ENCODE results near the gene OSMR. TPM values are rescaled to one million over a fixed set of nuclear protein-coding genes. Genes with fewer than 3 reads are reported as not detected.

OSMR gene
- total RNA-seq = not detected
- under 1 TPM in 2 of 3 donors, not detected in 1; 0.13 to 0.18 TPM for polyA plus RNA-seq
- total RNA-seq = 0 to 0.08 (median 0) reads per million in 6 experiments

DNA sequence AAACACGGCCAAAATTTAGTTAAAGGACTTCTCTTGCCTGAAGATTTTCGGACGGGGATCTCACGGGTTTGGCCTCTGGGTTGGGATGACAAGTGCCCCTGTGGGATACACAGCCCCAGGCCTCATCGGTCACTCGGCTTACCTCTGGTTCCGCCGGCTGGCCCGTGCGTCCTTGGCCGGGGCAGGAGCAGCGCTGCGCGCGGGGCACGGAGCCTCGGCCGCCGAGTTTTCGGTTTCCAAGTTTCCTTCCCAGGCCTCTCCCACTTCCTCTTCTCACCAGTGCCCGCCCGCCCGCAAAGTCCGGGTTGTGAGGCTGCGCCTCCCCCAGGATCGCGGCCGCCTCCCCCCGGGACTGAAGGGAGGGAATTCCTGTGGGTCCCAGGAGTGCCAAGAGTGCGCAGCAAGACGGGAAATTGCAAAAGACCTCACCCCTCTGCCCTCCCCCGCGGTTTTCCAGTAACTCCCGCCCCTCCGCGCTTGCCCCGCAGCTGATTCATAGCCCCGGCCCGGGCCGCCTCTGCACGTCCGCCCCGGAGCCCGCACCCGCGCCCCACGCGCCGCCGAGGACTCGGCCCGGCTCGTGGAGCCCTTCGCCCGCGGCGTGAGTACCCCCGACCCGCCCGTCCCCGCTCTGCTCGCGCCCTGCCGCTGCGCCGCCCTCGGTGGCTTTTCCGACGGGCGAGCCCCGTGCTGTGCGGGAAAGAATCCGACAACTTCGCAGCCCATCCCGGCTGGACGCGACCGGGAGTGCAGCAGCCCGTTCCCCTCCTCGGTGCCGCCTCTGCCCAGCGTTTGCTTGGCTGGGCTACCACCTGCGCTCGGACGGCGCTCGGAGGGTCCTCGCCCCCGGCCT lies at the start of gene OSMR:
OSMR (plus strand) TSS at position 487 of the 853 bp plus-strand sequence. CDS start 23,033 bp downstream, outside the sequence.
- POLR2A ChIA-PET = no interaction called here
- peaks cover 37 to 81% (median 59%) of the 10 kb centered on the region in 5 donors for H3K27me3 Mint-ChIP-seq
- H3K4me3 Mint-ChIP-seq = peak within 1 kb of the TSS; percentile 42 to 85 (median 64)
- H3K36me3 Mint-ChIP-seq = peaks cover 0 to 5% (median 1%) of the 10 kb centered on the region in 3 donors
- peaks cover 0 to 10% (median 0%) of the 10 kb centered on the region in 9 donors for H3K9me3 Mint-ChIP-seq
- no peak for ATAC-seq
- H3K4me1 Mint-ChIP-seq = peaks cover 4 to 14% (median 8%) of the 10 kb centered on the region in 4 donors
- DNase-seq = no peak
- no peak within 1 kb of the TSS for H3K27ac Mint-ChIP-seq

DNA sequence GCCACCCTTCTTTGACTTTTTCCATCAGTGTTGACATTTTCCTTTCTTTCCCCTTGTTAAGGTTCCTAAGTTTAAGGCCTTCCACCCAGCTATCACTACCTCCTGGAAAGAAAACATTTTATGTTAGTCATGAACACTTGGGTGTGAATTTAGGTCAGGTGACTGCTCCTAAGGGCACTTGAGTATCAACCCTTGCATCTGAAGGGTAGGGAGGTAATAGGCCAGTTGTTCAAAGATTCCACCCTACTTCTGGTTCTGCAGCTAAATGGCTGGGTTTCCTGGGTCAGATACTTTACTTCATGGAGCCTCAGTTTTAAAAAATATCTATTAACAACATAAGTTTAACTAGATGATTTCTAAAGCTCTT lies 49.1 kb upstream of the OSMR start:
- POLR2A ChIA-PET = no interaction called here
- H3K9me3 Mint-ChIP-seq = peaks cover 0 to 2% (median 0%) of the 10 kb centered on the region in 9 donors
- H3K36me3 Mint-ChIP-seq = no peaks in the 10 kb centered on the region
- no peak overlapping the region for H3K27ac Mint-ChIP-seq
- ATAC-seq = no peak
- no peak for DNase-seq
- peaks cover 9 to 39% (median 19%) of the 10 kb centered on the region in 5 donors for H3K27me3 Mint-ChIP-seq
- H3K4me3 Mint-ChIP-seq = no peak overlapping the region
- H3K4me1 Mint-ChIP-seq = peaks cover 0 to 2% (median 0%) of the 10 kb centered on the region in 4 donors

DNA sequence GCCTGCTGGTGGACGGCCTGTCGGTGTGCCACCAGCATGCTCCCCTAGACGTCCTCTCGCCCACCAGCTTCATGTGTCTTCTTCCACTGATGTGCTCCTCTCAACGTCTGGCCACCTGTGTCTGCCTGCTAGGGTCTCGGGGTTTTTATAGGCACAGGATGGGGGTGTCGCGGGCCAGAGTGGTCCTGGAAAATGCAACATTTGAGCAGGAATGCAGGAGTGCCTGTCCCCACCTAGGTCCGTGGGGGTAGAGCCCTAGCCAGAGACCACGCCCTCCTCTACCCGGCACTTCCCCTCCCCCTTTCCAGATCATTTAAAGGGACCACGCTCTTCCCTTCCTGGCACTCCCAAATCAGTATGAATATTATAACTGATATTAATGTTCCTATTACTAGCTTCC lies 48.0 kb upstream of the OSMR start:
- Mint-ChIP-seq H3K27ac (no peak overlapping the region), H3K9me3 (peaks cover 0 to 2% (median 0%) of the 10 kb centered on the region in 9 donors), H3K36me3 (no peaks in the 10 kb centered on the region), H3K4me3 (no peak overlapping the region), H3K27me3 (peaks cover 5 to 37% (median 13%) of the 10 kb centered on the region in 5 donors), H3K4me1 (peaks cover 0 to 2% (median 0%) of the 10 kb centered on the region in 4 donors)
- DNase-seq = no peak
- no peak for ATAC-seq
- POLR2A ChIA-PET = no interaction called here

DNA sequence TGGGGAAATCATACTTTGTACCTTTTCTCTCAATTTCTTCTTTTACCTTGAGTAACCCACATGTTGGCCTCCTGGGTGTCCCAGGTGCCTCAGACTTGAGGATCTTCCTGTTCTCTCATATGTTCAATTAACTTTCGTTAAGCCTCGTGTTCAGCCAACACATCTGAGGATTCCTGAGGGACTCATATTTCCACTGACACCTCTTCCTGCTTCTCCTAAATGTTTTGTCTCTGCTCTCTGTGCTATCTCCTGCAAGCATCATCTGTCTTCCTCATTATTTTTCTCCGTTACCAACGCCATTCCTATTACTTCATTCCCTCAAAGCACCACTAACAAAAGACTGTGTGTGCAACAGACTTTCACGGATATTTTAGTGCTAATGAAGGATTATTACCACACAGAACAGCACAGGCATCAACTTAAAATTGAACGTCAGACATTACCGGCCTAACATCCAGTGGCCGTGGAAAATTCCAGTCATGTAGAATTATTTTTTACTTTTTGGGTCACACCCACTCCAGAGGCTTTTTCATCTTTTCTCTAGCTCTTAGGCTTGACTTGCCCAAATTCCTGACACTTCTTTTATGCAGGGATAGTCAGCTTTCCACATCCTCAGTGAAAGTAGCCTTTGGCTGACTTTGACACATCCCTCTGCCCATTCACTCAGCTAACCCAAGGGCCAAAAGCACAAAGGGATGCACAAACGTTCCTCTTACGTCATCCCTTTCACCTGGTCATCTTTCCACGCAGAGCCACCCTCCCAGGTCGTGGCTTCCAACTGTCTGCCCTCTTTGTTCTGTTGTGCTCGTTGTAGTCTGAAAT lies 46.0 kb upstream of the OSMR start:
- no peak overlapping the region for H3K4me3 Mint-ChIP-seq

DNA sequence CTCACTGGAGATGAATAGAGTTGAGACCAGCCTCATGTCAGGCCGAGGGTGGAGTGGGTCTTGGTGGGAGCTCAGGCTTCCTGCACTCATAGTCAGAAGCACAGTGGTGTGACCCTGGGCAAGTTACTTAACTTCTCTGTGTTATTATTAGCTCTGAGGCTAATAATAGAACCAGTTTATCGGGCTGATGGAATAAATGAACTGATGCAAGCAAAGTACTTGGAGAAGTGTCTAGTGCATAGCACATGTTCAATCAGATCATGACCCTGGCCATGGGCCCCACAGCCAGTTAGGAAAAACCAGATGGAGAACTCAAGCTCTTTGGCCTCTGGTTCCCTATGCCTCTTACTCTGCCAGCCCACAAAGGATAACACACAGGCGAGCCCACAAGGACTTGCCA lies 45.3 kb upstream of the OSMR start:
- H3K36me3 Mint-ChIP-seq = no peaks in the 10 kb centered on the region
- H3K4me1 Mint-ChIP-seq = peaks cover 0 to 2% (median 0%) of the 10 kb centered on the region in 4 donors
- H3K4me3 Mint-ChIP-seq = no peak overlapping the region
- H3K9me3 Mint-ChIP-seq = no peaks in the 10 kb centered on the region
- H3K27me3 Mint-ChIP-seq = peaks cover 4 to 24% (median 6%) of the 10 kb centered on the region in 5 donors
- DNase-seq (no peak), ATAC-seq (no peak)
- POLR2A ChIA-PET = no interaction called here
- H3K27ac Mint-ChIP-seq = no peak overlapping the region

More for the DNA sequence above, 46.0 kb upstream of the OSMR start:
- H3K9me3 Mint-ChIP-seq = no peaks in the 10 kb centered on the region
- peaks cover 5 to 24% (median 7%) of the 10 kb centered on the region in 5 donors for H3K27me3 Mint-ChIP-seq
- ATAC-seq = no peak
- no peak for DNase-seq
- no peak overlapping the region for H3K27ac Mint-ChIP-seq
- POLR2A ChIA-PET = no interaction called here
- no peaks in the 10 kb centered on the region for H3K36me3 Mint-ChIP-seq
- H3K4me1 Mint-ChIP-seq = peaks cover 0 to 2% (median 0%) of the 10 kb centered on the region in 4 donors

DNA sequence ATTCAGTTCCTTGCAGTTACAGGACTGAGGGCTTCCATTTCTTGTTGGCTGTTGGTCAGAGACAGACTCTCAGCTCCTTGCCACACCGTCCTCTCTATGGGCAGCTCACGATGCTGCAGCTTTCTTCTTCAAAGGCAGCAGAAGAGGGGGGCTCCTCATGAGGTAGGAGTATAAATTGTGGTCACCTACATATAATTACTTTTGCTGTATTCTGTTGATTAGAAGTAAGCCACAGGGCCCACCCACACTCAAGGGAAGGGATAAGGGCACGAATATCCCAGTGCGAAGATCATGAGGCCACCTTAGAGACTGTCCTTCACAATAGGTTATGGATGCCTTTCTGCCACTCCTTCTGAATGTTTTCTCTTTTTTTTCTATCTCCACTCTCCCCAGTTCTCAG lies 43.7 kb upstream of the OSMR start:
- Mint-ChIP-seq H3K27me3 (peaks cover 2 to 24% (median 7%) of the 10 kb centered on the region in 5 donors), H3K27ac (no peak overlapping the region), H3K4me3 (no peak overlapping the region), H3K4me1 (peaks cover 0 to 2% (median 0%) of the 10 kb centered on the region in 4 donors), H3K9me3 (no peaks in the 10 kb centered on the region), H3K36me3 (no peaks in the 10 kb centered on the region)
- DNase-seq = no peak
- POLR2A ChIA-PET = no interaction called here
- no peak for ATAC-seq

DNA sequence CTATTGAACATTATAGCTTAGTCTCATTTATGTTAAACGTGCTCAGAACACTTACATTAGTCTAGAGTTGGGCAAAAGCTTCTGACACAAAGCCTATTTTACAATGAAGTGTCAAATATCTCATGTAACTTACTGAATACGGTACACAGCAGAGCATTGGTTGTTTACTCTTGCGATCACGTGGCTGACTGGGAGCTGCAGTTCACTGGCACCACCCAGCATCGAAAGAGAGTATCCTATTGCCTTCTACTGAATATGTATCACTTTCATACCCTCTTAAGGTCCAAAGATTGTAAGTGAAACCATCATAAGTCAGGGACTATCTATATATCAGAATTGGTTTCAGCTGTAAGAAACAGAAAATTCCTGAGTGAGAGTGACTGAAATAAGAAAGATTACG lies 42.6 kb upstream of the OSMR start:
- Mint-ChIP-seq H3K4me1 (peaks cover 0 to 2% (median 0%) of the 10 kb centered on the region in 4 donors), H3K27me3 (peaks cover 5 to 25% (median 7%) of the 10 kb centered on the region in 5 donors), H3K27ac (no peak overlapping the region), H3K9me3 (no peaks in the 10 kb centered on the region), H3K36me3 (no peaks in the 10 kb centered on the region), H3K4me3 (no peak overlapping the region)
- POLR2A ChIA-PET = no interaction called here
- DNase-seq (no peak), ATAC-seq (no peak)

DNA sequence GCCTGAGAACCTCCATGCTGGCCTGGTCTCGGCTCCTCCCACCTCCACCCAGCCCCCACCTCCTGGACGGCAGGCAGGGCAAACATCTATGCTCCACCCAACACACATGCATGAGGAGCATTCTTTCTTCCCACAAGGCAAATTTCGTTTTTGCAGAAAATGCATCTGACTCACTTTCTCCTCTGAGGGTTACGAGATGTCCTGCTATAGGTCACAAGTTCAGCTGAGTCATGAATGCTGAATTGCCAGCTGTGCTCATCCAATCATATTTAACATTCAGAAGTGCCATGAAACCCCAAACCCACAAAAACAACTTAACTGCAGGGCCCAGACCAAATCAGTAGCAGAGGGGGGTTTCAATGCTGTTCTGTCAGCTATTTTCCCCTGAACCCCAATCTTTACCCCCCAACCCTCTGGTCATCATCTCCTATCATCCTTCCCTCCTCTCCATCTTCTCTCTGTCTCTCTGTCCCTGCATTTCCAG lies 39.0 kb upstream of the OSMR start:
- DNase-seq (no peak), ATAC-seq (no peak)
- Mint-ChIP-seq H3K36me3 (no peaks in the 10 kb centered on the region), H3K9me3 (no peaks in the 10 kb centered on the region), H3K4me3 (no peak overlapping the region), H3K27ac (no peak overlapping the region), H3K4me1 (peaks cover 0 to 5% (median 2%) of the 10 kb centered on the region in 4 donors), H3K27me3 (peaks cover 10 to 26% (median 24%) of the 10 kb centered on the region in 5 donors)
- POLR2A ChIA-PET = no interaction called here

DNA sequence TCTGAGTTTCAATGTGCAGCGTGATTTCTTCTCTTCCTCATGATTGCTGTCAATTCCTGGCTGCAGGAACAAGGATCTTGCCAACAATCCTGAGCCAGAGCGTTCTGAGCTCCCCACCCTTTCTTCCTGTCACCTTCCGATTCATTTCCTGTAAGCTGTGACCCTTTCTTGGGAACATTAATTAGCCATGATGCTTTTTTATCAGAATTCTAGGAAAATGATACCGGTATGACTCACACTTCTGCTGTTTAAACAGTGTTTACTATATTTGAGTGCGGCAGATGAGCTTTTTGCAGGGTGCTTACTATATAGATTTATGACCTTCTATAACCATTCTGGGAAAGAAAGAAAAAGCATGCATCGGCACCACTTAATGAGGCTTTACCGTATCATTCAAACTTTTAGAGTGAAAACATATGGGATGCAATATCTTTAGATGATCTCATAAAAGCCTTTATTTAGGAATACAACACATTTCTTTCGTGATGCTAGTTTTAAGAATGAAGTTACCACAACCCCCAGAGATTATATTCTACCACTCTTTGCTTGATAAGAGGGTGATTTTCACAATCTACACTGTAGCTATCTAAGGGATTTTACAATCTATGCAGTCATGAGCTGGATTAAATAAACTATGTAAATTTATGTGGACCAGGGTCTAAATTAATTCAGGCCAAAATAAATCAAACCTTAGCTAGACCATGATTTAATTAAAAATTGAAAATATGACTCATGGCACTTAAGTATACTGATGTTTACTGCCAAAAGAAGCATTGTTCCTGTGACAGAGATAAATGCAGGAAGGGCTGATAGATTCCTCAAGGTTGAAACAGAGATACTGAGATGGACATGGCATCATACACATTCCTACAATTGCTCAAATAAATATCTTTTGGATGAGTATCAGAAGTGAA lies 38.0 kb upstream of the OSMR start:
- DNase-seq = no peak
- Mint-ChIP-seq H3K9me3 (no peaks in the 10 kb centered on the region), H3K36me3 (no peaks in the 10 kb centered on the region), H3K4me1 (peaks cover 0 to 5% (median 2%) of the 10 kb centered on the region in 4 donors), H3K27ac (no peak overlapping the region), H3K27me3 (peaks cover 12 to 35% (median 23%) of the 10 kb centered on the region in 5 donors), H3K4me3 (no peak overlapping the region)
- no peak for ATAC-seq
- POLR2A ChIA-PET = no interaction called here

DNA sequence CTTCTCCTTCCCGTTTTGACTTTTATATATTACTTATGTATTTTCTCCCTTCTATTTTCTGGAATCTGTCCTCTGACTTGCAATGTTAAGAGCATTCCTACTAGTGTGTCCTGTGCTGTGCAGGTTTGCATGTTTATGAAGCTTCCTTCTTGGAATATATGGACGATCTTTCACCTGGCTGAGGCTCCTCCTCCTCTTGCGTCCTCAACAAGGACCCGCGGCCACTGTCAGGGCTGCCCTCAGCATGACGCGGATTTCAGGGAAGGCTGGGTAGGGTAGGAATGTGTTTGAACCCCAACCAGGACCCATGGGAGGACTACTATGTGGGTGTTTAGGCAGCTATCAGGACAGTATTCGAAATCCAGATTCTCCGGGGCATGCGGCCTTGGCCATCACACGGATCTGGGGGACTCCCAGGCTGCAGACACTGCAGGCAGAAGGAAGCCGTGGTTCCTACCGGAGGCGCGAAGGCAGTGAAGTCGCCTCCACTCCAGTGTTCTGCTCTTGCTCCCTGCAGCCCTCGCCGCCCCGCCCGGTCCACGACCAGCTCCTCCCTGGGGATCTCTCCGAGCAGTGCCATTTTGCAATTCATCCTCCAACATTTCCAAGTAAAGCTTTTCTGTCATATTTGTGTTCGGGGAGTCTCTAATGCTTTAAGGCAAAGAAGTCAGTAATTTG lies 37.0 kb upstream of the OSMR start:
- Mint-ChIP-seq H3K4me1 (peaks cover 0 to 5% (median 2%) of the 10 kb centered on the region in 4 donors), H3K27me3 (peaks cover 14 to 40% (median 25%) of the 10 kb centered on the region in 5 donors), H3K27ac (peak overlapping the region in 1 of 10 donors; percentile 84), H3K36me3 (no peaks in the 10 kb centered on the region), H3K4me3 (no peak overlapping the region), H3K9me3 (no peaks in the 10 kb centered on the region)
- ATAC-seq = no peak
- no peak for DNase-seq
- POLR2A ChIA-PET = no interaction called here

DNA sequence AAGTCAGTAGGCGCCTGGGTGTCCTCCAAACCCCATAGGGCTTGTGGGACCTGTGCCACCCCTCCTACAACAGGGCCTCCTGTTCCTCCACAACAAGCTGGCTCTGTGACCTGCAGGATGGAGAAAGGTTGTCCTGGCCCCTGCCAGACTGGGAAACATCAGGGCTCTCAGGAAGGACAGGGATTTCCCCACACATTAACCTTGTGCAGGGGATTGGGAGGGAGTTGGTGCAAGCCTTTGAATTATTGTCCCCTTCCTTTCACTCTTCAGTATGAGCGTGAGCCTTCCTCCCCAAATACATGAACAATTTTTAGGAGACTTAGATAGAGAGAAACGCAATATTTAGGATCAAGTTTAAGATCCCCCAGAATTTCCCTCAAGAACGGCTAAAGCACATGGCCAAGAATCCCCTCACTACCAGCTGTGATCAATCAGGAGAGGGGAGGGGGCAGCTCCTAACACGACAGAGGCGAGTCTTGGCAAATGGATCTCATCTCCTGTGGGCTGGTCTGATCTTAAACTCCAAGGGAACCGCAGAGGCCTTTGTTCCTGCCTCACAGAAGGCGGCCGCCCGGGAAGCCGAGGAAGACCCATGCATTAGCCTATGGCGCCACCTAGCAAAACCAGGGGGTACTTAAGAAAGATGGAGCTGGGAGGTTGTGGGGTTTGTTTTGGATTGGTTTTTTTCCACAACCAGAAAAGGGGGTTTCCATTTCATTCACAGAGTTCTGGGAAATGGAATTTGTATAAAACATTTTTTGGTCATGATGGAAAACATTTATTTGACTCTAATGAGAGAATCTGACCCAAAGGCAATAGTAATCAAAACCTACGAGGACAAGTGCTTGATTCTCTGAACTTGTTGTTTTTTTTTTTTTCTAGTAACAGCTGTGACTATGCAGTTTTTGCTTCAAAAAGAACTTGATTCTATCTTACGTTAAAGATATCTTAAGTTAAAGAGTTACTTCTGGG lies 36.1 kb upstream of the OSMR start:
- POLR2A ChIA-PET = no interaction called here

More for the DNA sequence above, 36.1 kb upstream of the OSMR start:
- DNase-seq (peak in 8 of 10 donors; percentile 4 to 32 (median 19)), ATAC-seq (no peak)
- no peaks in the 10 kb centered on the region for H3K9me3 Mint-ChIP-seq
- H3K36me3 Mint-ChIP-seq = no peaks in the 10 kb centered on the region
- H3K27me3 Mint-ChIP-seq = peaks cover 20 to 46% (median 28%) of the 10 kb centered on the region in 5 donors
- peak overlapping the region in 1 of 10 donors; percentile 22 for H3K4me3 Mint-ChIP-seq
- peaks cover 0 to 5% (median 2%) of the 10 kb centered on the region in 4 donors for H3K4me1 Mint-ChIP-seq
- no peak overlapping the region for H3K27ac Mint-ChIP-seq

All from naive thymus-derived CD8-positive, alpha-beta T cell (primary cell).